C4-2B (cell line): Measurements from ENCODE around the gene TSHR.

Source experiments
- ZFX ChIP-seq: fragments of 450-650 bp; IDR thresholded peaks from 2 replicates; pipeline ENCODE4 v1.6.1; 2017
- TF ChIP-seq, protein P1 (sequence below): fragments of 450-650 bp; conservative IDR thresholded peaks from 2 replicates; pipeline ENCODE4 v1.5.1; 2017; ENCODE audit warnings: mild to moderate bottlenecking

GRCh38 chr14:80974679-80975078, 19.3 kb downstream of the TSHR start:
- TF ChIP-seq, protein P1, sequence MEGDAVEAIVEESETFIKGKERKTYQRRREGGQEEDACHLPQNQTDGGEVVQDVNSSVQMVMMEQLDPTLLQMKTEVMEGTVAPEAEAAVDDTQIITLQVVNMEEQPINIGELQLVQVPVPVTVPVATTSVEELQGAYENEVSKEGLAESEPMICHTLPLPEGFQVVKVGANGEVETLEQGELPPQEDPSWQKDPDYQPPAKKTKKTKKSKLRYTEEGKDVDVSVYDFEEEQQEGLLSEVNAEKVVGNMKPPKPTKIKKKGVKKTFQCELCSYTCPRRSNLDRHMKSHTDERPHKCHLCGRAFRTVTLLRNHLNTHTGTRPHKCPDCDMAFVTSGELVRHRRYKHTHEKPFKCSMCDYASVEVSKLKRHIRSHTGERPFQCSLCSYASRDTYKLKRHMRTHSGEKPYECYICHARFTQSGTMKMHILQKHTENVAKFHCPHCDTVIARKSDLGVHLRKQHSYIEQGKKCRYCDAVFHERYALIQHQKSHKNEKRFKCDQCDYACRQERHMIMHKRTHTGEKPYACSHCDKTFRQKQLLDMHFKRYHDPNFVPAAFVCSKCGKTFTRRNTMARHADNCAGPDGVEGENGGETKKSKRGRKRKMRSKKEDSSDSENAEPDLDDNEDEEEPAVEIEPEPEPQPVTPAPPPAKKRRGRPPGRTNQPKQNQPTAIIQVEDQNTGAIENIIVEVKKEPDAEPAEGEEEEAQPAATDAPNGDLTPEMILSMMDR = no peak
- TF ChIP-seq ZFX = no peak
